Measurements from ENCODE around the gene BRWD1.

The BRWD1 gene

DNA sequence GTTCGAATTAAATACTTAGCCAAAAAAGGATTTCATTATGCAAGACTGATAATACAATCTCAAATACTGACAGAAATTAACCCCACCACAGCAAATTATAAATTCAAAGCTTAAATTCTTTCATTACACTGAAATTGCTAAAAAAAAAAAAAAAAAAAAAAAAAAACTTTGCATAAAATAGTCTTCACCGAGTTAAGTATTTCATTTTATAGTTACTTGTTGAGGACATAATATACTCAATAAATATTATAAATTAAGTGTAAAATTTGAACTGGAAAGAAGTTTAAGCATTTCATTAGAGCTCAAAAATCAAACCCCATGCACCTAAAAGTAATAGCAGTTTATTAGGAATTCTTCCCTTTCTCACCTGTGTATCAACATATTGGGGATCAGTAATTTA lies 128.3 kb downstream of the BRWD1 start:
- no peak for DNase-seq (ENCODE audit: low read depth, low spot score)
- Histone ChIP-seq H3K4me3 (ENCODE audit: insufficient read length, low read depth) (no peak overlapping the region), H3K4me1 (ENCODE audit: insufficient read depth, insufficient read length) (no peaks in the 10 kb centered on the region), H3K9me3 (ENCODE audit: insufficient read depth, low read length) (no peaks in the 10 kb centered on the region), H3K27me3 (ENCODE audit: insufficient read depth, insufficient read length) (no peaks in the 10 kb centered on the region), H3K9ac (ENCODE audit: insufficient read length, low read depth) (no peak overlapping the region), H3K36me3 (ENCODE audit: insufficient read depth, insufficient read length, low read length) (peaks cover 20% of the 10 kb centered on the region)
- TF ChIP-seq YY1 (IDR thresholded peaks at IDR 0.05; ENCODE audit: insufficient read depth, insufficient read length) = no peak
- no peak for TF ChIP-seq ZNF274 (IDR thresholded peaks at IDR 0.05; ENCODE audit: low read depth, low read length)

DNA sequence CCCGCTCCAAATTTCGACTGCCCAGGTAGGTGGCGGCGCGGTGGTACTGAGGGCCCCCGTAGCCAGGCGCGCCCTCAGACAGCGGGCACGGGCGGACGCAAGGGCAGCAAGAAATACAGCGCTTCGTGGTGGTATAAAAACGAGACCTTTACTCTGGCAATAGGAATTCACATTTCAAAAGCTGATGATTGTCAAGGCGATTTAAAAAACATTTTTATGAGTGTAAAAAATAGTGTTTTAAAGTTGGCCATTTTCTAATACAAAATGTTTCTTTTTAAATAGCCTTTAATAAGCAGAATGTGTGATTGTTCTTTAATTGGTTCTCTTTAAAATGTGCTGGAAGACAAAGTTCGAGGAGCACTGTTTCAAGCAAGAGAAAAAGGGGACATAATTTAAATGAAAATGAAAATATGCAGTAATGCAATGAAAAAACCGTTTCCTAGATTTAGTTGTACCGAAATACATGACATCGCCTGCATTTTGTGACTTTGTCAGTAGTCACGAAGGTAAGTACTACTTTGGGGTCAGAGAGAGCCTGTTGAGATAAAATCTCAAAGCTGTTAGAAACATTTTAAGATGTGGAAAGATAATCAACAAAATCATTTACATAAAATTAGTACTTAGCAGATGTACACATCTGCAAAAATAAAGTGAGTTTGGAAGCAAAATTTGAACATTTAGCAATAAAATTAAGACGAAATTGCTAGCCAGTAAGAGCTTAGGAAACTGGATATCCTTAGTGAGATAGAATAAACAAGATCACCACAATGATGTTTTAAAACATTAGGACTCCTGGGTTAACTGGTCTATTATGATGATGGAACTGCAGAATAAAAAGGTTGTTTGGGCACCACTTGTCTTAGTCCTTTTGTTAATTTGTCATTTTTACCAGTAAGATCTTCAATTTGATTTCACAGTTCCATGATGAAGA lies 129.1 kb downstream of the BRWD1 start:
- DNase-seq (ENCODE audit: low read depth, low spot score) = no peak

DNA sequence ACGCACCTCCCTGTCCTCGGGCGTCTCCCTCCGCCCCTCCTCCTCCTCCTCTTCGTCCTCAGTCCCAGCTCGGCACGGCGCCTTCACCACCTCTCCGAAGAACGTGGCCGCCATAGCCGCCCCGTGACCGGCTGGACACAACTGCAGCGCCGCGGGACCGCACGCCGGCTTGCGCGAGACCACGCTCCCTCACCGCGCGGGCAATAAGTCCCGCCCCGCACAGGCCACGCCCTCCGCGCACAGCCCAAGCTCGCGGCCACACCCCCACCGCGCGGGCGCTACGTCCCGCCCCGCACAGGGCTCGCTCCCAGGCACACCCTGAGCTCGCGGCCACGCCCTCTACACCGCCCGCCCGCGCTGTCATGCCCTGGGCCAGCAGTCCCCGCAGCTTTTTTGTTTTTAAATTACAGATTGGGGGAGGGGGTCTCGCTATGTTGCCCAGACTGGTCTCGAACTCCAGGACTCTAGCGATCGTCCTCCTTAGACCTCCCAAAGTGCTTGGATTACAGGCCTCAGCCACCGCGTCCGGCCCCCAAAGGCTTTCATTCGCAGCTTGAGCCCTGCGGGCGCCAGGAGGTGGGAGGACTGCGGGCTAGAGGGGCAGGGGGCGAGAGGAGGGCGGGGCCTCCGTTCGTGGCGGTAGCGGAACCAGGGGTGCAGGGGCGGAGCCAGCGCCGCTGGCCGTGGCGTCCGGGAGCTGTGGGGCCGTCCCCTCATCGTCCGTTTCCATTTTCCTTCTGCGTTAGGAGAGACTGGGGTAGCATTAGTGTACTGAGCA lies 130.0 kb downstream of the BRWD1 start, which contains the start of gene PSMG1:
Gene PSMG1, minus strand, starts transcription at position 180 of the 778 bp plus-strand sequence. Its CDS starts 66 bp downstream, at position 114.
- peak within 1 kb of the TSS; percentile 96 for H3K4me3 ChIP-seq (ENCODE audit: insufficient read length, low read depth)
- peak; percentile 96 for DNase-seq (ENCODE audit: low read depth, low spot score)
- no peaks in the 10 kb centered on the region for H3K9me3 ChIP-seq (ENCODE audit: insufficient read depth, low read length)
- no peak for TF ChIP-seq YY1 (IDR thresholded peaks at IDR 0.05; ENCODE audit: insufficient read depth, insufficient read length)
- TF ChIP-seq ZNF274 (IDR thresholded peaks at IDR 0.05; ENCODE audit: low read depth, low read length) = no peak
- TF ChIP-seq SUZ12 (IDR thresholded peaks at IDR 0.05; ENCODE audit: extremely low read depth, insufficient read depth, insufficient read length) = no peak
- H3K36me3 ChIP-seq (ENCODE audit: insufficient read depth, insufficient read length, low read length) = peaks cover 33% of the 10 kb centered on the region
- H3K9ac ChIP-seq (ENCODE audit: insufficient read length, low read depth) = peak within 1 kb of the TSS; percentile 96
- H3K27me3 ChIP-seq (ENCODE audit: insufficient read depth, insufficient read length) = no peaks in the 10 kb centered on the region
- no peaks in the 10 kb centered on the region for H3K4me1 ChIP-seq (ENCODE audit: insufficient read depth, insufficient read length)

More for the DNA sequence above, 129.1 kb downstream of the BRWD1 start:
- TF ChIP-seq YY1 (IDR thresholded peaks at IDR 0.05; ENCODE audit: insufficient read depth, insufficient read length) (no peak), SUZ12 (IDR thresholded peaks at IDR 0.05; ENCODE audit: extremely low read depth, insufficient read depth, insufficient read length) (no peak), ZNF274 (IDR thresholded peaks at IDR 0.05; ENCODE audit: low read depth, low read length) (no peak)
- Histone ChIP-seq H3K9me3 (ENCODE audit: insufficient read depth, low read length) (no peaks in the 10 kb centered on the region), H3K4me3 (ENCODE audit: insufficient read length, low read depth) (peak overlapping the region; percentile 96), H3K27me3 (ENCODE audit: insufficient read depth, insufficient read length) (no peaks in the 10 kb centered on the region), H3K36me3 (ENCODE audit: insufficient read depth, insufficient read length, low read length) (peaks cover 28% of the 10 kb centered on the region), H3K4me1 (ENCODE audit: insufficient read depth, insufficient read length) (no peaks in the 10 kb centered on the region), H3K9ac (ENCODE audit: insufficient read length, low read depth) (peak overlapping the region; percentile 85)

DNA sequence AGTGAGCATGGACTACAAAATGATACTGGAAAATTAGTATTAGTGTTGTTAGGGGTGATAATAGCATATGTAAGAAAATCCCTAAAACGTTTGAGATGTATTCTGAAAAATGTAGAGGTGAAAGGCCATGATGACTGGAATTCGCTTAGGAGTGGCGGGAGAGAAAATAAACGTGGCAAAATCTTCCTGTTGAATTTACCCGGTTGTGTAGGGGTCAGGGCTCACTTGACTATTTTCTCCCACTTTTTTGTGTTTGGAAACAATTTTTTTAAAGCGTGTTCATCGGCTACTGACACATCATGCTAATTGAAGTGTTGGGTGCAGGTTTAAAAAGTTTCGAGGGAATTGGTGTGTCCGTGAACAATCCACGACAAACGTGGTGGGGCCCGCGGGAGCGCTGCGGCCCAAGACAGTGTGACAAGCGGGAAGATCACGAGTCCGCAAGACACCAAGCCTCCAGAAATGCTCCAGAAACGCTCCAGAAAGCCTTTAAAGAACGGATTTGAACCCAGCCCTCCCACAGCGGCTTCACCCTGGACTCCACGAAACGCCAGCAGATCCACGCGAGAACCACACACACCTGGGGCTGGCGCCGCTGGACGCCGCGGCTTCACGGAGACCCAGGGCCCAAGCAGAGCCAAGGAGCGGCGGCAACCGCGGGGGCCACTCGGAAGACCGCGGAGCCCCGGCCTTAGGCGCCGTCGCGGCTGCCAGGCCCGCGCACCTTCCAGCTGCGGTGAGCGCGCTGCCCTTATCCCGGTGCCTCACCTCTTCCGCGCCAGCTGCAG lies 130.8 kb downstream of the BRWD1 start:
- TF ChIP-seq SUZ12 (IDR thresholded peaks at IDR 0.05; ENCODE audit: extremely low read depth, insufficient read depth, insufficient read length) (no peak), YY1 (IDR thresholded peaks at IDR 0.05; ENCODE audit: insufficient read depth, insufficient read length) (no peak), ZNF274 (IDR thresholded peaks at IDR 0.05; ENCODE audit: low read depth, low read length) (no peak)
- Histone ChIP-seq H3K27me3 (ENCODE audit: insufficient read depth, insufficient read length) (no peaks in the 10 kb centered on the region), H3K36me3 (ENCODE audit: insufficient read depth, insufficient read length, low read length) (peaks cover 39% of the 10 kb centered on the region), H3K4me1 (ENCODE audit: insufficient read depth, insufficient read length) (no peaks in the 10 kb centered on the region), H3K9ac (ENCODE audit: insufficient read length, low read depth) (peak overlapping the region; percentile 96), H3K4me3 (ENCODE audit: insufficient read length, low read depth) (peak overlapping the region; percentile 96), H3K9me3 (ENCODE audit: insufficient read depth, low read length) (no peaks in the 10 kb centered on the region)
- no peak for DNase-seq (ENCODE audit: low read depth, low spot score)

DNA sequence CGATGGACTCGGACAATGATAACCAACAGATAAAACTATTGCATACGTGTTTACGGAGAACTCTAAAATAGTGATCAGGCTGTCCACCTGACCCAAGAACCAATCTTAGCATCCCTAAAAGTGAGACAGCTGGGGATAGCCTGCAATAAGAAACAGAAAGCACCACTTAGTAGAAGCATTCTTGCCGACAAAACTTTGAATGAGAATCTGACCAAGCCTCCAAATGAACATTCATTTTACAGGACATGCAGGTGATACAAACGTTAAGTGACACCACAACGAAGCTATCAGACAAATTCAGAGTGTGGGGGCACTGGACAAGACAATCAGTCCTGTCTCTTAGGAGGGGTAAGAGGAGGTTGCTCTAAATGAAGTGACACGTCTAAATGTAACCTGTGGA lies 131.4 kb downstream of the BRWD1 start:
- no peak for DNase-seq (ENCODE audit: low read depth, low spot score)

DNA sequence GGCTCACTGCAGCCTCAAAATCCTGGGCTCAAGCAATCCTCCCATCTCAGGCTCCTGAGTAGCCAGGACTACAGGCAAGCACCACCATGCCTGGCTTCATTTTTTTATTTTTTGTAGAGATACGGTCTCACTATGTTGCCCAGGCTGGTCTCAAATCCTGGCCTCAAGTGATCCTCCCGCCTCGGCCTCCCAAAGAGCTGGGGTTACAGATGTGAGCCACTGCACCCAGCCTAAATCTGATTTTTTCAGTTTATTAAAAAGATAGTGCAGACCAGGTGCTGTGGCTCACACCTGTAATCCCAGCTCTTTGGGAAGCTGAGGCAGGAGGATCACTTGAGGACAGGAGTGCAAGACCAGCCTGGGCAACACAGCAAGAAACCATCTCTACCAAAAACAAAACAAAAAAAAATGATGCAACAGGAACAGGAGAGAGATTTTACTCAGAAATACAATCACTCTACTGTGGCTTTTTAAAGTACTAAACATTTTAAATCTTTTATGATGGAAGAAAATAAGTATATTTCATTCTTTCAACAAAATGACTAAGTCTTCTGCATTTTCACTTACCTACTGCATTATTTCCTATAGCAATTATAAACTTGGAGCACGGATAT lies 132.1 kb downstream of the BRWD1 start:
- TF ChIP-seq YY1 (IDR thresholded peaks at IDR 0.05; ENCODE audit: insufficient read depth, insufficient read length) (no peak), SUZ12 (IDR thresholded peaks at IDR 0.05; ENCODE audit: extremely low read depth, insufficient read depth, insufficient read length) (no peak), ZNF274 (IDR thresholded peaks at IDR 0.05; ENCODE audit: low read depth, low read length) (no peak)
- H3K27me3 ChIP-seq (ENCODE audit: insufficient read depth, insufficient read length) = no peaks in the 10 kb centered on the region
- no peaks in the 10 kb centered on the region for H3K4me1 ChIP-seq (ENCODE audit: insufficient read depth, insufficient read length)
- H3K36me3 ChIP-seq (ENCODE audit: insufficient read depth, insufficient read length, low read length) = peaks cover 51% of the 10 kb centered on the region
- no peak overlapping the region for H3K9ac ChIP-seq (ENCODE audit: insufficient read length, low read depth)
- no peak for DNase-seq (ENCODE audit: low read depth, low spot score)
- H3K9me3 ChIP-seq (ENCODE audit: insufficient read depth, low read length) = no peaks in the 10 kb centered on the region
- H3K4me3 ChIP-seq (ENCODE audit: insufficient read length, low read depth) = no peak overlapping the region

More for the DNA sequence above, 131.4 kb downstream of the BRWD1 start:
- Histone ChIP-seq H3K4me1 (ENCODE audit: insufficient read depth, insufficient read length) (no peaks in the 10 kb centered on the region), H3K27me3 (ENCODE audit: insufficient read depth, insufficient read length) (no peaks in the 10 kb centered on the region), H3K9me3 (ENCODE audit: insufficient read depth, low read length) (no peaks in the 10 kb centered on the region), H3K9ac (ENCODE audit: insufficient read length, low read depth) (peak overlapping the region; percentile 96), H3K36me3 (ENCODE audit: insufficient read depth, insufficient read length, low read length) (peaks cover 44% of the 10 kb centered on the region), H3K4me3 (ENCODE audit: insufficient read length, low read depth) (peak overlapping the region; percentile 96)
- TF ChIP-seq ZNF274 (IDR thresholded peaks at IDR 0.05; ENCODE audit: low read depth, low read length) (no peak), SUZ12 (IDR thresholded peaks at IDR 0.05; ENCODE audit: extremely low read depth, insufficient read depth, insufficient read length) (no peak), YY1 (IDR thresholded peaks at IDR 0.05; ENCODE audit: insufficient read depth, insufficient read length) (no peak)

Measured in NT2/D1 (cell line).